HCT116 (cell line): ENCODE results near the gene PRCC. TPM values are rescaled to one million over a fixed set of nuclear protein-coding genes. Genes with fewer than 3 reads are reported as not detected.

Source experiments
- ATAC-seq: fragments of 200-7000 bp; cut with Tn5 transposase; 2 replicates; pipeline ENCODE4 v1.9.1; 2020; ENCODE audit warnings: mild to moderate bottlenecking, moderate library complexity
- BruUV-seq: library from RNA; stranded (reverse); fragments of 400-500 nt; replicated peaks from 2 replicates; lab custom pipeline; 2021; lab: Mats Ljungman, UMichigan
- CTCF ChIA-PET: fragments of 300-600 bp; sonication (Branson Sonifier 250); formaldehyde crosslinking; loops from one replicate; lab custom pipeline; 2021; ENCODE audit warnings: antibody characterized with exemption; lab: Charles Lee
- POLR2A ChIA-PET: fragments of 300-600, 350-600 bp; sonication (Branson Sonifier 250); formaldehyde crosslinking; loops from one replicate; lab custom pipeline; 2021; ENCODE audit warnings: antibody characterized with exemption; lab: Charles Lee
- RAD21 ChIA-PET, 2 experiments: fragments of 300-600 bp; sonication (Branson Sonifier 250); formaldehyde crosslinking; loops; one replicate each; lab custom pipeline; 2023; ENCODE audit warnings: low total read pairs in 2 of 2; ENCODE audit not compliant: uncharacterized antibody in 2 of 2, unreplicated experiment in 2 of 2, low non-redundant PET in 1 of 2; lab: Charles Lee
- DNase-seq: peaks from one replicate; pipeline ENCODE4 v3.0.0-alpha.2; 2010; ENCODE audit warnings: low read depth, low spot score
- H2AFZ ChIP-seq: fragments of 200-600 bp; shearing (Covaris generic), sonication (generic); 2 replicates; pipeline ENCODE4 v1.6.1; 2017; ENCODE audit warnings: low read depth, mixed run types, mixed read lengths, antibody characterized with exemption, low read length; ENCODE audit not compliant: poor library complexity, severe bottlenecking
- H3K27ac ChIP-seq: 2 replicates; pipeline ENCODE4 v1.5.1; 2012; ENCODE audit warnings: low read depth, low read length
- H3K27me3 ChIP-seq: fragments of 200-600 bp; sonication (generic); 2 replicates; pipeline ENCODE4 v1.6.1; 2016; ENCODE audit warnings: mixed run types, low read length, mixed read lengths; ENCODE audit not compliant: insufficient read depth
- H3K36me3 ChIP-seq, 2 experiments: fragments of 200-500 bp in 1 of 2; fragments of 200-600 bp in 1 of 2; sonication (Bioruptor generic) in 1 of 2; sonication (generic) in 1 of 2; 2 replicates each; pipeline versions ENCODE4 v1.5.1 to v1.6.1; 2014 to 2016; ENCODE audit warnings: low read length in 2 of 2, inconsistent platforms in 1 of 2, mixed read lengths in 1 of 2, mixed run types in 1 of 2; ENCODE audit not compliant: insufficient read depth in 2 of 2, control insufficient read depth in 1 of 2
- H3K4me1 ChIP-seq, 2 experiments: fragments of 200-600 bp in 1 of 2; sonication (generic) in 1 of 2; 2 replicates each; pipeline versions ENCODE4 v1.5.1 to v1.6.1; 2012 to 2017; ENCODE audit warnings: low read length in 2 of 2, inconsistent platforms in 1 of 2, mild to moderate bottlenecking in 1 of 2, mixed read lengths in 1 of 2, mixed run types in 1 of 2, moderate library complexity in 1 of 2; ENCODE audit not compliant: insufficient read depth in 2 of 2, control insufficient read depth in 1 of 2
- H3K4me2 ChIP-seq: fragments of 200-600 bp; sonication (generic); 2 replicates; pipeline ENCODE4 v1.6.1; 2017; ENCODE audit warnings: mixed run types, low read length, mixed read lengths
- H3K4me3 ChIP-seq, 2 experiments: fragments of 200-600 bp in 1 of 2; sonication (generic) in 1 of 2; replicated peaks in 1 of 2; 2 replicates each; pipeline ENCODE4 v1.5.1; 2011 to 2016; ENCODE audit warnings: low read length in 2 of 2, control low read depth in 1 of 2, low read depth in 1 of 2, mild to moderate bottlenecking in 1 of 2, mixed read lengths in 1 of 2, mixed run types in 1 of 2
- H3K79me2 ChIP-seq: fragments of 200-600 bp; sonication (generic); 2 replicates; pipeline ENCODE4 v1.6.1; 2017; ENCODE audit warnings: mild to moderate bottlenecking, mixed run types, low read length, moderate library complexity, mixed read lengths; ENCODE audit not compliant: insufficient read depth
- H3K9ac ChIP-seq: fragments of 200-600 bp; sonication (generic); 2 replicates; pipeline ENCODE4 v1.6.1; 2016; ENCODE audit warnings: low read length, mixed read lengths
- H3K9me2 ChIP-seq: fragments of 200-600 bp; sonication (generic), shearing (Covaris generic); 2 replicates; pipeline ENCODE4 v1.6.1; 2017; ENCODE audit warnings: mixed run types, mild to moderate bottlenecking, moderate library complexity; ENCODE audit not compliant: insufficient read depth
- H3K9me3 ChIP-seq, 2 experiments: fragments of 200-500 bp in 1 of 2; fragments of 200-600 bp in 1 of 2; sonication (Bioruptor generic) in 1 of 2; sonication (generic) in 1 of 2; 2 replicates each; pipeline ENCODE4 v1.6.1; 2014 to 2017; ENCODE audit warnings: low read length in 2 of 2, mixed read lengths in 2 of 2, inconsistent platforms in 1 of 2, low read depth in 1 of 2, mild to moderate bottlenecking in 1 of 2, mixed run types in 1 of 2, moderate library complexity in 1 of 2; ENCODE audit not compliant: control insufficient read depth in 1 of 2, insufficient read depth in 1 of 2
- H4K20me1 ChIP-seq: fragments of 200-600 bp; sonication (generic), shearing (Covaris generic); 2 replicates; pipeline ENCODE4 v1.6.1; 2017; ENCODE audit warnings: mixed run types, mild to moderate bottlenecking, moderate library complexity; ENCODE audit not compliant: insufficient read depth
- ATF3 ChIP-seq: IDR thresholded peaks from 2 replicates; pipeline ENCODE4 v1.6.1; 2012
- CBX3 ChIP-seq: IDR thresholded peaks from 2 replicates; pipeline ENCODE4 v1.6.1; 2012; ENCODE audit warnings: low read depth
- CEBPB ChIP-seq: IDR thresholded peaks from 2 replicates; pipeline ENCODE4 v1.6.1; 2012; ENCODE audit warnings: low read depth
- CTCF ChIP-seq, 3 experiments: fragments of 200-600 bp in 1 of 3; sonication (generic) in 1 of 3; IDR thresholded peaks in 2 of 3; conservative IDR thresholded peaks in 1 of 3; 2 replicates each; pipeline ENCODE4 v1.5.1; 2012 to 2017; ENCODE audit warnings: low read depth in 2 of 3, low read length in 2 of 3, antibody characterized with exemption in 1 of 3, borderline replicate concordance in 1 of 3, control low read depth in 1 of 3, mild to moderate bottlenecking in 1 of 3, mixed read lengths in 1 of 3, mixed run types in 1 of 3, moderate library complexity in 1 of 3; ENCODE audit not compliant: insufficient read depth in 1 of 3
- ELF1 ChIP-seq: IDR thresholded peaks from 2 replicates; pipeline ENCODE4 v1.6.1; 2012; ENCODE audit warnings: low read depth, borderline replicate concordance
- EZH2 ChIP-seq: fragments of 200-600 bp; sonication (generic); IDR thresholded peaks from 2 replicates; pipeline ENCODE4 v1.6.1; 2017; ENCODE audit warnings: antibody characterized with exemption, mixed run types
- EZH2phosphoT487 ChIP-seq: fragments of 200-600 bp; IDR thresholded peaks from 2 replicates; pipeline ENCODE4 v1.6.1; 2018; ENCODE audit warnings: antibody characterized with exemption, borderline replicate concordance
- MAX ChIP-seq: IDR thresholded peaks from 2 replicates; pipeline ENCODE4 v1.6.1; 2012
- POLR2A ChIP-seq: IDR thresholded peaks from 2 replicates; pipeline ENCODE4 v1.7.0; 2011; ENCODE audit warnings: borderline replicate concordance; ENCODE audit not compliant: insufficient read depth, insufficient read length; ENCODE audit errors: extremely low read depth
- POLR2AphosphoS5 ChIP-seq: IDR thresholded peaks from 2 replicates; pipeline ENCODE4 v1.6.1; 2011; ENCODE audit warnings: mild to moderate bottlenecking, low read depth, low read length, moderate library complexity
- RAD21 ChIP-seq: IDR thresholded peaks from 2 replicates; pipeline ENCODE4 v1.6.1; 2012; ENCODE audit warnings: low read depth, mild to moderate bottlenecking
- YY1 ChIP-seq: IDR thresholded peaks from 2 replicates; pipeline ENCODE4 v1.6.1; 2011; ENCODE audit warnings: low read length, low read depth, moderate library complexity, mild to moderate bottlenecking; ENCODE audit not compliant: insufficient replicate concordance; ENCODE audit errors: extremely low read depth
- ZBTB33 ChIP-seq: IDR thresholded peaks from 2 replicates; pipeline ENCODE4 v1.6.1; 2011; ENCODE audit warnings: mild to moderate bottlenecking, low read length, moderate library complexity; ENCODE audit not compliant: insufficient replicate concordance; ENCODE audit errors: extremely low read depth
- intact Hi-C: fragments of 100-400 bp; cut with micrococcal nuclease; formaldehyde crosslinking; loops from 2 replicates; pipeline ENCODE4 v1.10.0; 2022
- total RNA-seq: library from RNA; stranded (reverse); gene quantifications from one replicate; pipeline ENCODE4 v1.2.1, GENCODE V29; 2021; ENCODE audit not compliant: unreplicated experiment

PRCC gene
- total RNA-seq, 1 experiment from 2014 or later: 78.1 TPM

GRCh38 chr1:156743367-156744302 is 23.7 kb upstream of the PRCC start:
- ATAC-seq (no peak), DNase-seq (no peak)
- Histone ChIP-seq H4K20me1 (no peaks in the 10 kb centered on the region), H3K4me1 (peaks cover 30 to 55% of the 10 kb centered on the region in 2 experiments), H3K27me3 (no peaks in the 10 kb centered on the region), H3K27ac (peak overlapping the region; percentile 23), H3K4me2 (no peak overlapping the region), H3K36me3 (peaks cover 16 to 24% of the 10 kb centered on the region in 2 experiments; a peak in 2 of 4 replicates), H3K9me3 (no peaks in the 10 kb centered on the region), H3K9ac (no peak overlapping the region), H3K79me2 (peaks cover 77% of the 10 kb centered on the region), H3K9me2 (no peaks in the 10 kb centered on the region), H2AFZ (no peak overlapping the region), H3K4me3 (no peak overlapping the region)
- BruUV-seq: no TSS peak
- TF ChIP-seq MAX (no peak), ZBTB33 (no peak), ELF1 (no peak), CBX3 (no peak), ATF3 (no peak), POLR2AphosphoS5 (no peak), EZH2 (no peak), CTCF (IDR thresholded peaks at IDR 0.05 in 2 of 3, conservative IDR thresholded peaks at IDR 0.05 in 1 of 3; ENCODE audit: borderline replicate concordance in 1 of 3, insufficient read depth in 1 of 3, low read depth in 2 of 3, low read length in 2 of 3) (no peak), EZH2phosphoT487 (no peak), POLR2A (no peak), YY1 (no peak), RAD21 (no peak), CEBPB (no peak)
- ChIA-PET POLR2A (no interaction called here), RAD21 (no interaction called here), CTCF (interaction anchor here (1.5 kb wide), 1 partner anchor 17 kb away, joined by 8 read pairs; no protein-coding TSS in a partner anchor)
- intact Hi-C loops: loop anchor here (10.0 kb wide), 1 partner anchor 239 kb away; the partner anchor contains the start of gene MEF2D
